ENCODE measurements around the gene ARMS2.
A peak's percentile ranks its signal among the peaks of the same experiment; 100 is the strongest.

The ARMS2 gene

DNA sequence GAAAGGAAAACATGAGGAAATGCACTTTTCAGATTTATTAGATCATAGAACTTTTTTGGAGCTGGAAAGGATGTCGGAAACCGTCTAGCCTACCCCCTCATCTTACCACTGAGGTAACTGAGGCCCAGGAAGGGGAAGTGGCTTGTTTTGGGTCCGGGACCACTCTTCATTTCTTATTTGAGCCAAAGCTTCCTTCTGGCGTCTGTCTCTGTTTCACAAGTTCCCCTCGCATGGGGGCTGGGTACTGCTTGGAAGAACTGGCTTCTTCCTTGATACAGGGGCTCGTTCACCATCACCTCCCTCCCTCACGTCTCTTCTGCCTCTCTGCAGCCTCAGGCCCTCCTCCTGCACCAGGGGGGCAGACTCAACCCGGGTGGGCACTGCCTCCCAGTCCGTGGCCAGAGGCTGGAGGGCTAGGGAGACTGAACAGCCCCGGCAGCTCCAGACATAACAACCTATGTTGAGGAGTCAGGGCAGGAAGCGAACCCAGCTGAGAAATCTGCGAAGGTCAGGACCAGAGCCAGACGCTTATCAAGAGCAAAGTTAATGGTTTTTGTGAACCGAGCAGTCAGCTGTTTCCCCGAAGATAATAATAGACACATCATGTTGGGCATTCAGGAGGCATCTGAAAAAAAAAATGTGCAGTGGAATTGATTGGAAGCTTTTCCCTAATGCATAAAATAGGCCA is 19.8 kb downstream of the ARMS2 start:
- DNase-seq, result no peak

DNA sequence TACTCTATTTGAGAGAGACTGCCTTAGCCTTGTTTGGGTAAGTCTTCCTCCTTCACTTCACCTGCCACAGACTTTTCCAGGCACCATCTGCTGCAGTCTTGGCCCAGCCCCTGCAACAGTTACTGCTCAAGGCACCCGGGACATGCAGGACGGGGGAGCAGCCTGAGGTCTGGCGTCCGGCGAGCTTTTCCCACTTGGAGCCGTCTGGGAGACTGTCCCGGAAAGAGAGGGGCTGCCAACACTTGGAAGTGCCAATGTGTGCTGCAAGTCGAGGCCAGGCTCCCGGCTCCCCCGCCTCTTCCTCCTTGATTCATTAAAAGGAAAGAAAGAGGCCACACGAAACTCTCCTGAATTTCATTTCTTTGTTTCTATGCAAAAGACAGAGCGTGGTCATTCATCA is 20.6 kb downstream of the ARMS2 start:
- DNase-seq, result no peak

DNA sequence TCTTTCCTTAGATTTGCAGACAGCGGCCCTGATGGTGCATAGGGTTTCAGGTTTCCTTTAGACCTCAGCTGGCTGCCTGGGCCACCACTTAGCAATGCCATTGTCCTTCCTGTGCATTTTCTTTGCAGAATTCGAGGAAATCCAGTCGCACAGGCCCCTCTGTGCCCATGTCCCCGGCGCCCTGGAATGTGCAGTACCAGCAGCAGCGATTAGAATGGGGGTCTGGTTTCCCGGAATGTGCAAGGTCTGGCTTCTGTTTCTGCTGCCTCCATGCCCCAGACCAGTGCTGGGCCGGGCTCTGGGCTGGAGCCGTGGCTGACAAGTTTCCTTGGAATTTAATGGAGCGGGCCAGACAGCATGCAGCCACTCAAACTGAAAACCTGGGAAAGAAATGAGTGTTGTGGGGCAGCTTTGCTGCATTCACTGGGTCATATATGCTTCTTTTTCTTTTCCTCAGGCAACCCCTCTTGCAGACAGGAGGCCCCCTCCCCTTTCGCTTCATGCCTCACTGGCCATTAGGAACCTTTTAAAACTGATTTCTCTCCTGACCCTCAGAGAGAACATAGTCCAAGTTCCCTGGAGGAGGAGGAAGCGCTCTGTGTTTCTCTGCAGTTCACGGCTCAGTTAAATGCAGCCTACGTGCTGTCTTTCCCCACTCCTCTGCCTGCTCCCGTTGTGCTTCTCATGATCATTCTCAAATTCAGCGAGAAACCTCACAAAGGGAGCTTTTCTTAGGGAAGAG is 21.3 kb downstream of the ARMS2 start:
- DNase-seq, result no peak

DNA sequence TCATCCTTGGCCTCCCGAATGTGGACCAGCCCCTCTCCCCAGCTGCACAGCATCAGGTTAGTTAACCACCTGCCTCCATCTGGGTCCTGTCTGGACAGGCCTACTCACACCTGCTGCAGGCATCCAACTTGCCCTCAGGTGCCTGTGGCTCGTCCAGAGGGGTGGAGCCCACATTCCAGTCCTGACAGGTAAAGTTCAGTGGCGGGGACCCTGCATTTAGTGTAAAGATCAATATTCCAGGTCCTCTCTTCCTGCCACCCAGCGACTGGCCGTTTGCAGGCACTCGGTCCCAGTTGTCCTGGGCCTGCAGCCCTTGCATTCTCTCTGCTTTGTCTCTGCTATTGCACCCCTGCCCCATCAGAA is 21.9 kb downstream of the ARMS2 start:
- no peak for DNase-seq

DNA sequence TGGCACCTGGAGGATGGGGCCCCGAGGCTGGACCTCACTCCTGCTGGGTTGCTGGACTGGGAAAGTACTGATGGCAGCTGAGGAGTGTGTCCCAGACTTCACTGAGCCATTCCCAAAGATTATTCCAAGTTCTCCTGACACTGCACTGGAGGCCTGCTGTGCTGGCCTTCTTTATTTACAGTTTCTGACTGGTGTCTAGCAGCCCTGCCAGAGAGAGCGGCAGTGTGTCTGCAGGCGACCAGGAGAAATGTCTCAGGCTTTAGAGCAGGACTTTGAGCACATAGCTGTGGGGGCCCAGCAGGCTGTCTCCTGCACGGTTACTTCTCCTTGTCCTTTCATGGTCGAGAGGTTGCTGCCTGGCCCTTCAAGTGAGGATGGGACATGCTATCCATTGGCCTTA is 23.0 kb downstream of the ARMS2 start:
- DNase-seq, result no peak

DNA sequence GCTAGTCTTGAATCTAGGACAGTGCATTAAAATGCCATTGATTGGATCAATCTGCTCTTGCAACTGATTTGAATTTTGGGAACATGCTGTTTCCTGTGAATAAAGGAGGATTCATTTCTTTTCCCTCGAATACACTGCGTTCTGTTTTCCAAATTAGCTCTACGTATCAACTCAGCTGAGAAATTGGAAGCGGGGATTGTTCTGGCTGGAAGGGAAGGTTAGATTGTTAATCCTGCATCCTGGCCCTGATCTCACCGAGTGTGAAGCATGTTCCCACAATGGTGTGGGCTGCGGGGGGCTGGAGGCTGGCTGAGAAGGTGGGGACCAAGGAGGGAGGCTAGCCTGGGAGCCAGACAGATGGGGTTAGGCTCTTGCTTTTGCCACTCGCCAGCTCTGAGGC is 24.5 kb downstream of the ARMS2 start:
- DNase-seq, result no peak

DNA sequence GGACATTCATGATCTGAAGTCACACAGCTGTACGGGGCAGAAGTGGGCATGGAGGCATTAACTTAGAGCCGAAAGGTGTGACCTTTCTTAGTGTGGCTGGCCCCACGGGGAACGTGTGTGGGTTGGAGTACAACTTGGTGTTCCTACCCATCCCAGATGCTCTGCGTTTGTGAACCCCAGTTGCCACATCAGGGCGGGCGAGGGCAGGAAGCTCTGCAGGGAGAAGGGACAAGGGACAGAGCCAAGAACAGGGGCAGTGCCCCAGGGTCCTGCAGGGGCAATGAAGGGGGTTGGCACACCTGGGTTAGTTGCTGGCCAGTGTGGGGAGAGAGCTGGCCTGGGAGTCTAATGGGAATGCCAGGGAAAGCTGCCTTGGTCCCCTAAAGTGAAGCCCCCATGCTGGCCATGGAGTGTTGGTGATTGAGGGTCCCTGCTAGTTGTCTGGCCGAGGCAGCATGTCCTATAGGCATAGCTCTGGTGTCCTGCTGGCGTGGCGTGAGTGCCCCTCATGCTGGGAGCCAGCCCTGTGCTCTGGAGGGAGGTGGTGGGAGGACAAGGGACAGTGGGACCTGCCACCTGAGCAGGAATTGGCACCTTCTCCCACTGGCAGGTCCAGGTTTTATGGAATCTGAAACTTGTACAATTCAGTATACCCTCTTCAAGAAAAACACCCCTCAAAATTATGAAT is 25.8 kb downstream of the ARMS2 start:
- DNase-seq, result no peak

DNA sequence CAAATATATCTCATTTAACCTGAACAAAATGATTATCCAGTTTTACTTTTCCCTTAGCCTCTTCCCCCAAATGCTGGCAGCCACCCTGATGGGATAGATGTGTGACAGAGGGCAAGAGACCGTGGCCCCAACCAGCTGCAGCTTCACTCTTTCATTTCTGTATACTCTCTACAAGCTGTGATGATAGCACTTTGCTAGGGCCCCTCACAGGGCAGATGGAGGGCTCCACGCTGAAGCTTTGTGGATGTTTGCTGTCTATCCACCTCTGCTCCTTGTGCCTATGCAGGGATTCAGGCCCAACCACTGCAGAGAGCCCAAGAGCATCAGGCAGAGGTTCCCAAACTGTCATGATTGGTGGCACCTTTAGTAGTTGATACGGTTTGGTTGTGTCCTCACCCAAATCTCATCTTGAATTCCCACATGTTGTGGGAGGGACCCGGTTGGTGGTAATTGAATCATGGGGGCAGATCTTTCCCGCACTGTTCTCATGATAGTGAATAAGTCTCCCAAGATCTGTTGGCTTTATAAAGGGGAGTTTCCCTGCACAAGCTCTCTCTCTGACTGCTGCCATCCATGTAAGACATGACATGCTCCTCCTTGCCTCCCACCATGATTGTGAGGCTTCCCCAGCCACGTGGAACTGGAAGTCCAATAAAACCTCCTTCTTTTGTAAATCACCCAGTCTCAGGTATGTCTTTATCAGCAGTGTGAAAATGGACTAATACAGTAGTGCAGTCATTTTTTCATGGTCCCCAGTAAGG is 27.0 kb downstream of the ARMS2 start:
- no peak for DNase-seq

DNA sequence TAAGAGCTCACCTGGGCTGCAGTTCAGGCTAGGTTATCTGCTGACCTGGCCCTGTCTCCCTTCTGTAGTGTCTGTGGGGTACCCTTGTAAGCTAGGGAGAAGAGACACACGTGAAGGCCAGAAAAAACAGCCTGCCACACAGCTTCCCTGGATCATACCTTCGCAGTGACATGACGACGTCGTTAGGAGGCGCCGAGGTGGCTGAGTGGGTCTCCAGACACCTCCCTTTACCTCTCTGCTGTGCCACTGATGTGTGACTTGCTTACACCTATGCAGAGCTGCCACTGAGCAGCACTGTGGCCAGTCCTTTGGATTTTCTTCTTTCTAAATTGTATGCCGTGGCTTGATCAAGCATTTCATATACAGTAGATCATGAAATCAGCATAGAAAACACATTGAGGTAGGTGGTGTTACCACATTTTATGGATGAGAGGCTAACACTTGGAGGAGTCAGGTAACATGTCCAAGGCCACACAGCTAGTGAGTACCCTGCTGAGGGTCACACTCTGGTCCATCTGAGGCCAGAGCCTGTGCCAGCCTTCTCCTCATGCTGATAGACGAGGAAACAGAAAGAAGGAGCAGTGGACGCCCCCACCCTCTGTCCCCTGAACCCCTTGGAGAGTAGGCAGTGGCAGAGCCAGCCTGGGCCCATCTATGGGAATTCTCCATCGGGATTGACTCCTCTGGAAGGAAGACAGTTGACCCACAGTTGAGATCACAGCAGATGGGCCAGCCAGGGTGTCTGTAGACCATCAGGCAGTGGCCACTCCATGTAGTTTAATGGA is 30.0 kb downstream of the ARMS2 start:
- DNase-seq, result no peak

DNA sequence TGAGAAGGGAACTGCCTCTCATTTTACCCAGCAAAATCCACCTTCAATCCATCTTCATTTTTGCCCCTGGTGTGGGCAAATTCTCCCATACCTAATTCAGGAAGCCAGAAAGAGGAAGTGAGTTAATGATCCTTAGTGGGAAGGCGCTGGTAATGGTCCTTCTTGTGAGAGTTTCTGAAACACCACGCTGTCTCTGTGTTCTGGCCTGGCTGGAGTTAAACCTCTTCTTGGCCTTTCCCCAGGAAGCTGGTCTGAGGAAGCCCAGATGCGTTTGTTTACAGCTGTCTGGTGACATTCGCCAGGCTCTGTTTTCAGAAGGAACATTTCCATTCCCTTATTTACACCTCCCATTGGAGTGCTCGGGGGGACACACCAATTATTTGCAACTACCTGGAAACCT is 31.2 kb downstream of the ARMS2 start:
- no peak for DNase-seq

DNA sequence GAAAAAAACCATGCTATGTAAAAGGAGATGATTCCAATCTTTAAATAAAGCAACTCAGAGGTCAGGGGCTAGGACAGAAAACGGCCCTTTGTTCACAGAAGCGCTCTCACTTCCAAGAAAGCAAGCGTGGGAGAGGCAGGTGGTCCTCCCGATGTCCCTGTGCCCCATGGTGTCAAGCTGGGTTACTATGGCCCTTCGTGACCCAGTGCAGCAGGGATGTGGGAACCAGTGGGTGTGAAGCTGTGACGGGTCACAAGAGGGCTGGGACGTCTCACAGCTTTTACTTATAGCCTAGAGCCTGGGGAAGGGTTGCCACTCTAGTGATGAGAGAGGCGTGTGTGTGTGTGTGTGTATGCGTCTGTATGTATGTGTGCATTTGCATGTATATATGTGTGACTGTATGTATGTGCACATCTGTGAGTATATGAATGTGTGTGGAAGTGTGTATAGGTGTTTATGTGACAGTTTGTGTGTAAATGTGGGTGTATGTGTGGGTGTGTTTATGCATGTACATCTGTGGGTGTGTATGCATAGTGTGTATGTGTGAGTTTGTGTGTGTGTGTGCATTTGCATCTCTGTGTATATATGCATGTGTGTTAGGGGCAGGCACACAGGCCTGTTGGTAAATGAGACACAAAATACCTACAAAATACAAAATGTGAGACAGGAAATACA is 32.1 kb downstream of the ARMS2 start:
- no peak for DNase-seq

DNA sequence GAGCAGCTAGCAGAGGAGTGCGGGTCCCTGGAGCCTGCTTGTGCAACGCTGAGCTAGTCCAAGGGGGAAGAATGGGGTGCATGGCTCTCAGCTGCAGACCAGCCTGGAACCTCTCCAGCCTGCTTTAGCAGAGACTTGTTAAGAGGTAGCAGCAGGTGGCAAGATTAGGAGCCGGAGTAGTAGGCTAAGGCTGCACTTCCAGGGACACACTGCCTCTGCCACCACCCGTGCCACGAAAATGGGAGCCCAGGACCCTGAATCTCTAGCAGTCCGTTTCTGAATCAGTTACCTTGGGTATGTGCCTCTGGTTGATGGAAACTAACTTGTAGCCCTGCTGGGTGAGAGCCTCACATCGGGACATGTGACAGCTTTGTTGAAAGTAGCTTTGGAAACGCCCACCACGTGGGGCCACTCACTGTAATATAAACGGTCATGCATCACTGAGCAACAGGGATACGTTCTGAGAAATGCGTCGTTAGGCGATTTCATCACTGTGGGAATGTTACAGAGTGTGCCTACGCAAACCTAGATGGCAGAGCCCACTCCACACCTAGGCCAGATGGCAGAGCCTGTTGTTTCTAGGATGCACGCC is 32.8 kb downstream of the ARMS2 start:
- DNase-seq, result no peak

DNA sequence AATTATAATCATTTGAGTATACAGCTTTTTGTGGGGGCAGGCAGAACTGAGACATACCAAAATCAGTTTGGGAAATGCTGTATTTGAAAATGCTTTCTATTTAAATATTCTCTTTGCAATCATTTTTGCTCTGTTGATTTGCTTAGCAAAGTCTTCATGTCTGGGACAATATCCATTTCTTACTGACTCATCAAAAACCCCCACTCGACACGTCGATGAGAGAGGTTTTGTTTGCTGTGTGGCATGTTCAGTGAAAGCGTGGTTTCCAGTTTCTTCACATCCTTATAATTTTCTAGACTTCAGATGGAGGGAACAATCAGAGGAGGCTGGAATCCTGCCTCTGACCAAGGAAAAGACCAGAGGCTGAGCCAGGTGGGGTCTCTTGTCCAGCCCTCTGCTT is 35.8 kb downstream of the ARMS2 start:
- no peak for DNase-seq

DNA sequence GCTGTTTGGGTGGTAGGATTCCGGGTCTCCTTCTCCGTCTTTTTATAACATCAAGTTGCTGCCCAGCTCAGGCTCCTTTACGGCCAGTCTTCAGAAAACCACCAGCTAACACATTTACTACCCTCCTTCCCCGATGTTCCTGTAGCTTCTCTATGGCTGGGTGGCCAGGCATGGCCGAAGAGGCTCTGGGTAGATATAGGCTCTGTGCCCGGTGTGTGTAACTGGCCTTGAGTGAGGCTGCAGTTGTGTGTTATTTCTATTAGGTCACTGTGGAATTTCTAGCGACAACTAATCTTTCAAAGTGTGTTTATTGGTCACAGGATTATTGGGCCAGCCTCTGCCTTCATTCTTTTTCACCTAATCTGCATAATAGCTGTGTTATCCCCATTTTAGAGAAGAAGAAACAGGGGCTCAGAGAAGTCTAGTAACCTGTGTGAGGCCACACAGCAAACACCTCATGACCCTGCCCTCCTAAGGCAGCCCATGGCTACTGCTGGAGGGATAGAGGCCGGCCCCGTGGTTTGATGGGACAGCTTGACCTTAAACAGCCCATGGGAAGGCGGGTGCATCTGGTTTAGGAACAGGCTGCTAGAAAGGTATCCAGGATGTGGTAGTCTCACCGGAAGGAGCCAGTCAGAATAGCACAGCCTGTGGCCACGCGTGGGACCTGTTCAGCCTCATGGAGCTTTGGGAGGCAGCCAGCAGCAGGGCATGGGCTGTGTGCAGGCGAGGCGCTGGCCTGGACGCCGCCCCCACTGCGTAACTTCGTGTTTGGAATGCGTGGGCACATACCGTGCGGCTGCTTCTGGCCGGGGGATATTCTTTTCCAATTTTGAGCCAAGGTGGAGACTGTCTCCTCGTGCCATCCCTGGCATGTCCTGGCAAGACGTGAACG is 36.6 kb downstream of the ARMS2 start:
- DNase-seq, result peak; percentile 60

DNA sequence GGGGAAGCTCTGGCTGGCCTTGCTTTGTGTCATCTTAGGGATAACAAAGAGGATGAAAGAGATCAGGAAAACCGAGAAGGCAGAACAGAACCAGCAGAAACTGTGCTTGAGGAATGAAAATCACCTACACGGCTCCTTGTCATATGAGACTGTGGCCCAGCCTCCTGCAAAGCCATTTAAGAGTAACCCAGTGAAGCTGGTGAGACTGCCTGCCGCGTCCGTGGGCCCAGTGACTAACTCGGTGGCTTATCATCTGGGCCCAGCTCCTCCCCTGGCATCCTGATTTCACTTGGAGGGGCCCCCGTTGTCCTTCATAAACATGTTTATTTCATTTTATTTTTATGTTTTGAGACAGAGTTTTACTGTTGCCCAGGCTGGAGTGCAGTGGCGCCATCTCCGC is 37.6 kb downstream of the ARMS2 start:
- DNase-seq, result no peak

DNA sequence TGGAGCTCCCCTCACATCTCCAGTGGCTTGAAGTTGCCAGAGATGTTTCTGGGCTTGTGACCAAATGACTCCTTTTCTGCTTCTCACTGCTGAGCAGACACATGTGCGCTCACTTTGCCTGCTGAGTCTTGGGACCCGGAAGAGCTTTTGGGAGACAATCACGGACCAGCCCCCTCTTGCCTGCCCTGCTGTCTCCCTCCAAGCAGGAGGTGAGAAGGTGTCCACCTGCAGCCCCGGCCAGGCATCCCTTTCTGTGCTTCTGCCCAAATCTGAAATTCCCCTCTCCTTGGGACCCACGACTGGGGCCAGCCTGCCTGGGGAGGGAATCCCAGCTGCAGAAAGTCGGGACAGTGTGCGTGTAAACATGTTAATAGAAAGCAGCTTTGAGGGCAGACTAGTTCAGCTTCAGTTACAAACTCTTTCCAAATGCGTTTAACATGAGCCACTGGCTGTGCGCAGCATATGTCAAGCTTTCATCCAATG is 38.6 kb downstream of the ARMS2 start:
- no peak for DNase-seq

DNA sequence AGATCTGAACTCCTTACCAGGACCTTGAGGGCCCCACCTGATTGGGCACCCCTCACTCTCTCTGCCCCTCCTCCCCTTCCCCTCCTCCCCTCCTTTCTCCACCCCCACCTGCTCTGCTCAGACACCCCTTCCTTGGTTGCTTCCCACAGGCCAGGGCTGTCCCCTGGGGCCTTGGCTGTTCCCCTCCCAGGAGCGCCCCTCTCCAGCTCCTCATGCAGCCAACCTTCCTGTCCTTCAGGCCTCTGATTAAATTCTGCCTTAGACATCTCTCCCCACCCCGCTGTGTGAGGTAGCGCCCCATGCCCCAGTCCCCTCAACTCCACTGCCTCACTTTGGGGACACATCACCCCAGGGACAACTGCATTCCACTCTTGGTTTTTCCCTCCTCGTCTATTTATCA is 39.3 kb downstream of the ARMS2 start:
- no peak for DNase-seq

DNA sequence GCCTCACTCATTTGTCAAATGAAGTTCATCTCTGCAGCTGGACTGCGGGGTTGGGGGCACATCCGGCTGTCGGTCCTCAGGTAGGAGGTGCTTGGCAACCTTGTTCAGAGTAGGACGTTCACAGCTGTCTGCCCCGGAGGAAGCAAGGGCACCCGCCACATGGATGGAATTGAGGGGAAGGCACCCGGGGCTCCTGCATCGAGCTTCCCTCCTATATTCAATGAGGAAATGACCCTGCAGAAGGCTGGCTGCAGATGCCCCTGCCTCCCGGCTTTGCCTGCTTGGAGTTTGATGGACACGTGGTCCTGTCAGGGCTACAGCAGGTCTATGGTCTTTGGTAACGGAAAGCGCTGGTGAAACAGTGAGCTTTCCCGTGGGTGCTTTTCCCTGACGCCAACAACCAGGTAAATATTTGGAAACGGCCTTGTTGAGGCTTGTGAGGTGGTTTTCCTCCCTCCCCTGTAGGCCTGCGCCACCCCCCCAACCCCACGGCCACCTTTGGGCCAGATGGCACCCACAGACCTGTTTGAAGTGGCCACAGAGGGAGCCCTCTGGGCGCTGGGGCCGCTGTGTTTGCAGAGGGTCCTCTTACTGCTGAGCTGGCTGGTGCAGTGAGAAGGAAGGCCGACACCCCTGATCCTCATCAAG is 39.8 kb downstream of the ARMS2 start:
- no peak for DNase-seq

DNA sequence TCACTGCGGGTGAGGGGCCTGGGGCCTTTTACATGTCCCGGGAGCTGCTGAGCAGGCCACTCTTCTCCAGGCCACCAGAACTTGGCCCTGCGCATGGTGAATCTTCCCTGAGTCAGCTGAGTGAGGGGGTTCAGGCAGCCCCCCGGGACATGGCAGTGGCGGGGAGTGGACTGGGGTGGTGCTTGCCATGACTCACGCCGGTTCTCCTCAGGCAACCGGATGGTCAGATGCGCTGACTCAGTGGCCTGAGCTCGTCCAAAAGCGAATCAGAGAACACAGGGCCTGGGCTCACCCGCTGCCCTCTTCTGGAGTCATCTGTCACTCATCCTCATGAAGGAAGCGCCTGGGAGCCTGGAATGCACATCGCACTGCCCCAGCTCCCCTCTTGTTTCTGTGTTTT is 40.4 kb downstream of the ARMS2 start:
- no peak for DNase-seq

All from activated CD4-positive, alpha-beta T cell treated with anti-CD3 and anti-CD28 coated beads, Interleukin-2, Interleukin-6, amounts not matched to agents 100 ng/mL and 50 ng/mL, durations not matched to agents 16 hours and 8 hours (primary cell).